ENCODE results near the gene CENPK.
"Not testable (repeated sequence)": the region's sequence is repeated elsewhere in the genome, so short reads cannot be mapped to it uniquely, and the experiment has no call there.

Gene CENPK

GRCh38 chr5:65489119-65489518 is 73.8 kb downstream of the CENPK start:
- no peak for DNase-seq

- not testable (repeated sequence) for DNase-seq
Measured at GRCh38 chr5:65488038-65488687, 74.8 kb downstream of the CENPK start.

- not testable (repeated sequence) for DNase-seq
Measured at GRCh38 chr5:65486803-65487202, 76.2 kb downstream of the CENPK start.

GRCh38 chr5:65485405-65485804 is 77.6 kb downstream of the CENPK start:
- DNase-seq, result no peak

GRCh38 chr5:65483546-65484346 is 79.2 kb downstream of the CENPK start:
- DNase-seq, result no peak

GRCh38 chr5:65482736-65483545 is 80.0 kb downstream of the CENPK start:
- DNase-seq, result no peak

- DNase-seq, result no peak
Measured at GRCh38 chr5:65482296-65482735, 80.7 kb downstream of the CENPK start.

GRCh38 chr5:65481635-65482295 is 81.2 kb downstream of the CENPK start, which contains the start of gene ADAMTS6:
Gene ADAMTS6, minus strand, starts transcription at chr5:65481920. Its CDS starts 8,247 bp downstream, at chr5:65473673.
- DNase-seq, result peak; percentile 69

GRCh38 chr5:65481171-65481581 is 81.8 kb downstream of the CENPK start:
- DNase-seq, result no peak

GRCh38 chr5:65480306-65480865 is 82.6 kb downstream of the CENPK start:
- DNase-seq, result peak; percentile 26

GRCh38 chr5:65479527-65479926 is 83.4 kb downstream of the CENPK start:
- no peak for DNase-seq

GRCh38 chr5:65478336-65478735 is 84.6 kb downstream of the CENPK start:
- DNase-seq, result no peak

- DNase-seq, result no peak
Measured at GRCh38 chr5:65475895-65476294, 87.1 kb downstream of the CENPK start.

GRCh38 chr5:65475336-65475735 is 87.6 kb downstream of the CENPK start:
- no peak for DNase-seq

GRCh38 chr5:65474130-65474711 is 88.7 kb downstream of the CENPK start:
- no peak for DNase-seq

- no peak for DNase-seq
Measured at GRCh38 chr5:65468633-65469032, 94.3 kb downstream of the CENPK start.

All from activated gamma-delta T cell treated with Interleukin-2 at 50 U/mL for 16 hours (primary cell).